T-helper 17 cell (primary cell): ENCODE measurements around the gene NR3C1. TPM values are rescaled to one million over a fixed set of nuclear protein-coding genes. Genes with fewer than 3 reads are reported as not detected.
A peak's percentile ranks its signal among the peaks of the same experiment; 100 is the strongest.
"Not testable (repeated sequence)": the region's sequence is repeated elsewhere in the genome, so short reads cannot be mapped to it uniquely, and the experiment has no call there.

Experiments used
- ATAC-seq: fragments of 150-1000 bp; cut with Tn5 transposase; 2 replicates; pipeline ENCODE4 v1.10.0; 2021; ENCODE audit warnings: mild to moderate bottlenecking, moderate library complexity
- DNase-seq, 3 donors: peaks; one replicate each; pipeline versions ENCODE4 v3.0.0 to v3.0.0-alpha.2; 2020 to 2021
- H3K9me3 ChIP-seq: one replicate; pipeline ENCODE4 v1.7.0; 2013; ENCODE audit warnings: low read length, mild to moderate bottlenecking; ENCODE audit not compliant: control insufficient read depth, poor library complexity, severe bottlenecking
- H3K27ac Mint-ChIP-seq: one replicate; pipeline ENCODE4 v1.8.0; 2022; ENCODE audit warnings: mild to moderate bottlenecking, moderate library complexity, mixed read lengths
- H3K27me3 Mint-ChIP-seq: one replicate; pipeline ENCODE4 v1.8.0; 2022; ENCODE audit warnings: mixed read lengths
- H3K36me3 Mint-ChIP-seq: one replicate; pipeline ENCODE4 v1.8.0; 2022; ENCODE audit warnings: low read depth, mixed read lengths
- H3K4me1 Mint-ChIP-seq: one replicate; pipeline ENCODE4 v1.8.0; 2022; ENCODE audit warnings: mild to moderate bottlenecking, mixed read lengths
- H3K4me3 Mint-ChIP-seq: one replicate; pipeline ENCODE4 v1.8.0; 2022; ENCODE audit warnings: mild to moderate bottlenecking, moderate library complexity, mixed read lengths
- total RNA-seq, 4 donors: library from RNA in 2 of 4; stranded (reverse) in 2 of 4; gene quantifications; one replicate each; pipeline ENCODE4 v1.2.3 and lab custom pipeline; 2022 to 2026

NR3C1 gene
- total RNA-seq, 2 donors from 2014 or later: 118 to 133 TPM

GRCh38 chr5:143322931-143323630 is 80.4 kb downstream of the NR3C1 start:
- H3K27ac Mint-ChIP-seq: peak overlapping the region; percentile 16
- ATAC-seq, H3K36me3 Mint-ChIP-seq, DNase-seq, H3K27me3 Mint-ChIP-seq, H3K4me3 Mint-ChIP-seq, H3K9me3 ChIP-seq: not testable (repeated sequence)
- peaks cover 38% of the 10 kb centered on the region for H3K4me1 Mint-ChIP-seq

GRCh38 chr5:143322176-143322575 is 81.3 kb downstream of the NR3C1 start:
- ATAC-seq: no peak

GRCh38 chr5:143319437-143320227 is 83.9 kb downstream of the NR3C1 start:
- DNase-seq (no peak), ATAC-seq (no peak)
- peaks cover 34% of the 10 kb centered on the region for H3K4me1 Mint-ChIP-seq
- no peaks in the 10 kb centered on the region for H3K36me3 Mint-ChIP-seq
- no peaks in the 10 kb centered on the region for H3K9me3 ChIP-seq
- H3K27ac Mint-ChIP-seq: peak overlapping the region; percentile 54
- no peak overlapping the region for H3K4me3 Mint-ChIP-seq
- no peaks in the 10 kb centered on the region for H3K27me3 Mint-ChIP-seq

More at GRCh38 chr5:143322176-143322575, 81.3 kb downstream of the NR3C1 start:
- no peaks in the 10 kb centered on the region for H3K27me3 Mint-ChIP-seq
- no peak for DNase-seq
- no peaks in the 10 kb centered on the region for H3K36me3 Mint-ChIP-seq
- H3K4me3 Mint-ChIP-seq: no peak overlapping the region
- H3K9me3 ChIP-seq: no peaks in the 10 kb centered on the region
- peak overlapping the region; percentile 16 for H3K27ac Mint-ChIP-seq
- H3K4me1 Mint-ChIP-seq: peaks cover 41% of the 10 kb centered on the region

- no peak overlapping the region for H3K27ac Mint-ChIP-seq
- H3K4me1 Mint-ChIP-seq: peaks cover 30% of the 10 kb centered on the region
- no peaks in the 10 kb centered on the region for H3K27me3 Mint-ChIP-seq
- H3K36me3 Mint-ChIP-seq: no peaks in the 10 kb centered on the region
- ATAC-seq (no peak), DNase-seq (no peak)
- H3K4me3 Mint-ChIP-seq: no peak overlapping the region
- no peaks in the 10 kb centered on the region for H3K9me3 ChIP-seq
These were observed 84.7 kb downstream of the NR3C1 start for GRCh38 chr5:143318833-143319232.

GRCh38 chr5:143318270-143318669 is 85.2 kb downstream of the NR3C1 start:
- Mint-ChIP-seq H3K4me3 (no peak overlapping the region), H3K27ac (no peak overlapping the region), H3K36me3 (no peaks in the 10 kb centered on the region), H3K4me1 (peaks cover 30% of the 10 kb centered on the region), H3K27me3 (no peaks in the 10 kb centered on the region)
- DNase-seq (no peak), ATAC-seq (no peak)
- H3K9me3 ChIP-seq: no peaks in the 10 kb centered on the region

GRCh38 chr5:143316844-143317631 is 86.4 kb downstream of the NR3C1 start:
- Mint-ChIP-seq H3K4me1 (peaks cover 22% of the 10 kb centered on the region), H3K27ac (no peak overlapping the region)

GRCh38 chr5:143316337-143316736 is 87.1 kb downstream of the NR3C1 start:
- Mint-ChIP-seq H3K4me1 (peaks cover 18% of the 10 kb centered on the region), H3K27ac (no peak overlapping the region), H3K36me3 (peaks cover 4% of the 10 kb centered on the region), H3K4me3 (no peak overlapping the region), H3K27me3 (no peaks in the 10 kb centered on the region)
- H3K9me3 ChIP-seq: no peaks in the 10 kb centered on the region
- DNase-seq (no peak), ATAC-seq (no peak)

More at GRCh38 chr5:143316844-143317631, 86.4 kb downstream of the NR3C1 start:
- no peaks in the 10 kb centered on the region for H3K9me3 ChIP-seq
- Mint-ChIP-seq H3K36me3 (peaks cover 4% of the 10 kb centered on the region), H3K4me3 (no peak overlapping the region), H3K27me3 (no peaks in the 10 kb centered on the region)
- ATAC-seq: no peak
- DNase-seq: no peak

- no peaks in the 10 kb centered on the region for H3K27me3 Mint-ChIP-seq
- no peak overlapping the region for H3K4me3 Mint-ChIP-seq
- no peak for ATAC-seq
- DNase-seq: no peak
- H3K36me3 Mint-ChIP-seq: peaks cover 4% of the 10 kb centered on the region
- no peaks in the 10 kb centered on the region for H3K9me3 ChIP-seq
- peaks cover 16% of the 10 kb centered on the region for H3K4me1 Mint-ChIP-seq
- H3K27ac Mint-ChIP-seq: no peak overlapping the region
These were observed 87.6 kb downstream of the NR3C1 start for GRCh38 chr5:143315929-143316328.

GRCh38 chr5:143315214-143315613 is 88.3 kb downstream of the NR3C1 start:
- ATAC-seq: no peak
- Mint-ChIP-seq H3K4me1 (peaks cover 13% of the 10 kb centered on the region), H3K27ac (no peak overlapping the region), H3K36me3 (peaks cover 4% of the 10 kb centered on the region), H3K27me3 (no peaks in the 10 kb centered on the region), H3K4me3 (no peak overlapping the region)
- DNase-seq: no peak
- H3K9me3 ChIP-seq: no peaks in the 10 kb centered on the region

GRCh38 chr5:143314659-143315058 is 88.8 kb downstream of the NR3C1 start:
- ATAC-seq: no peak
- H3K4me1 Mint-ChIP-seq: peaks cover 10% of the 10 kb centered on the region
- H3K27me3 Mint-ChIP-seq: no peaks in the 10 kb centered on the region
- no peak overlapping the region for H3K27ac Mint-ChIP-seq
- peaks cover 4% of the 10 kb centered on the region for H3K36me3 Mint-ChIP-seq
- no peak overlapping the region for H3K4me3 Mint-ChIP-seq
- no peak for DNase-seq
- no peaks in the 10 kb centered on the region for H3K9me3 ChIP-seq

GRCh38 chr5:143314099-143314498 is 89.4 kb downstream of the NR3C1 start:
- no peaks in the 10 kb centered on the region for H3K9me3 ChIP-seq
- H3K27me3 Mint-ChIP-seq: no peaks in the 10 kb centered on the region
- H3K4me1 Mint-ChIP-seq: peaks cover 9% of the 10 kb centered on the region
- no peak for DNase-seq
- peaks cover 4% of the 10 kb centered on the region for H3K36me3 Mint-ChIP-seq
- no peak overlapping the region for H3K4me3 Mint-ChIP-seq
- no peak for ATAC-seq
- peak overlapping the region; percentile 39 for H3K27ac Mint-ChIP-seq

- no peaks in the 10 kb centered on the region for H3K27me3 Mint-ChIP-seq
- no peak for ATAC-seq
- no peaks in the 10 kb centered on the region for H3K9me3 ChIP-seq
- H3K27ac Mint-ChIP-seq: peak overlapping the region; percentile 39
- no peak overlapping the region for H3K4me3 Mint-ChIP-seq
- no peak for DNase-seq
- peaks cover 8% of the 10 kb centered on the region for H3K36me3 Mint-ChIP-seq
- H3K4me1 Mint-ChIP-seq: peaks cover 11% of the 10 kb centered on the region
These were observed 90.1 kb downstream of the NR3C1 start for GRCh38 chr5:143313298-143313852.

- Mint-ChIP-seq H3K36me3 (peaks cover 8% of the 10 kb centered on the region), H3K4me1 (peaks cover 11% of the 10 kb centered on the region), H3K27me3 (no peaks in the 10 kb centered on the region), H3K27ac (no peak overlapping the region), H3K4me3 (no peak overlapping the region)
- DNase-seq: no peak
- no peak for ATAC-seq
- no peaks in the 10 kb centered on the region for H3K9me3 ChIP-seq
These were observed 90.7 kb downstream of the NR3C1 start for GRCh38 chr5:143312822-143313221.
